ENCODE measurements around the gene CERS6.

DNA sequence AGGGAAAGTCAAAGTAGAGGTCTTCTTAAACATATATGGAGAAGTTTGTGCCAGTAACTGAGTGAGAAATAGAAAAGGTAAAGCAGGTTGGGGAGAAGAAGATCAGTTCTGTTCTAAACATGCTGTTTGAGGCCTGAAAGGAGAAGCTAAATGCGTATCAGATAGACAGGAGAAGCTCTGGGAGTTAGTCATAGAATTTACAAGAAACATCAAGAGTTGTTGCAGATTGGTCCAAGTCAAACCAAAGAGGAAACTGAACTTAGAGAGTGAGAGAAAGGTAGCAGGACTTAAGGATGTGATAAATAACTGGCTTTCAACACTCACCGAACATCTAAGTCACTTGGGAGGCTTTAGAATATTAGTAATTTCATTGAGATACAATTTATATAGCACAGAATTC is 29.2 kb upstream of the CERS6 start:
- TF ChIP-seq EZH2 (IDR thresholded peaks at IDR 0.05; ENCODE audit: insufficient read depth, poor library complexity, severe bottlenecking) (no peak), EZH2phosphoT487 (IDR thresholded peaks at IDR 0.05; ENCODE audit: insufficient read depth, low read depth) (no peak)
